Peyer's patch (tissue), 4 donors: ENCODE results near the gene NSUN6.

Experiments
- CTCF ChIP-seq, 6 experiments: fragments of 450-650 bp in 4 of 6; fragments of 200-600 bp in 2 of 6; sonication (generic) in 1 of 6; IDR thresholded peaks; one replicate each; pipeline ENCODE4 v1.5.1; 2017 to 2019; ENCODE audit warnings: antibody characterized with exemption in 6 of 6, mild to moderate bottlenecking in 3 of 6, moderate library complexity in 1 of 6
- POLR2A ChIP-seq, 2 donors: fragments of 450-650 bp; IDR thresholded peaks; one replicate each; pipeline ENCODE4 v1.5.1; 2017; ENCODE audit warnings: antibody characterized with exemption in 2 of 2, mild to moderate bottlenecking in 2 of 2, moderate library complexity in 2 of 2

- TF ChIP-seq CTCF (IDR thresholded peaks at IDR 0.05) (no peak), POLR2A (IDR thresholded peaks at IDR 0.05) (no peak)
These were observed 147.2 kb downstream of the NSUN6 start for GRCh38 chr10:18504161-18504560.
